Naive B cell (primary cell): ENCODE results near the gene LIMS2. TPM values are rescaled to one million over a fixed set of nuclear protein-coding genes. Genes with fewer than 3 reads are reported as not detected.

ENCODE experiments used
- ATAC-seq, 2 donors: fragments of 150-1000 bp; cut with Tn5 transposase; 2 replicates each; pipeline ENCODE4 v1.10.0; 2021; ENCODE audit warnings: low read depth in 2 of 2, mild to moderate bottlenecking in 2 of 2, moderate library complexity in 2 of 2
- DNase-seq: peaks from one replicate; pipeline ENCODE4 v3.0.0; 2022
- H3K27ac Mint-ChIP-seq, 6 donors: one replicate each; pipeline ENCODE4 v1.8.0; 2020 to 2022; ENCODE audit warnings: mild to moderate bottlenecking in 6 of 6, mixed read lengths in 6 of 6, moderate library complexity in 5 of 6, inconsistent platforms in 2 of 6
- H3K27me3 Mint-ChIP-seq, 3 donors: one replicate each; pipeline ENCODE4 v1.8.0; 2021 to 2022; ENCODE audit warnings: mixed read lengths in 3 of 3, mild to moderate bottlenecking in 1 of 3
- H3K36me3 Mint-ChIP-seq, 2 donors: one replicate each; pipeline ENCODE4 v1.8.0; 2020 to 2022; ENCODE audit warnings: mixed read lengths in 2 of 2, inconsistent platforms in 1 of 2, mild to moderate bottlenecking in 1 of 2
- H3K4me1 Mint-ChIP-seq, 3 donors: one replicate each; pipeline ENCODE4 v1.8.0; 2020 to 2022; ENCODE audit warnings: mixed read lengths in 3 of 3, inconsistent platforms in 1 of 3, mild to moderate bottlenecking in 1 of 3, moderate library complexity in 1 of 3
- H3K4me3 Mint-ChIP-seq, 8 donors: one replicate each; pipeline ENCODE4 v1.8.0; 2020 to 2022; ENCODE audit warnings: mild to moderate bottlenecking in 8 of 8, mixed read lengths in 8 of 8, moderate library complexity in 8 of 8, inconsistent platforms in 2 of 8
- H3K9me3 Mint-ChIP-seq, 7 donors: one replicate each; pipeline ENCODE4 v1.8.0; 2020 to 2022; ENCODE audit warnings: mixed read lengths in 7 of 7, mild to moderate bottlenecking in 5 of 7, inconsistent platforms in 2 of 7, moderate library complexity in 1 of 7
- polyA plus RNA-seq, 6 donors: library from polyadenylated mRNA; unstranded; fragments of 300-500 nt; fragmentation: Illumina TruSeq; gene quantifications; one replicate each; pipeline ENCODE4 v1.2.3, GENCODE V29; 2021; ENCODE audit warnings: low read depth in 6 of 6

Gene LIMS2
- polyA plus RNA-seq, 6 donors from 2014 or later = 11.2 to 60.4 (median 27.7) TPM

DNA sequence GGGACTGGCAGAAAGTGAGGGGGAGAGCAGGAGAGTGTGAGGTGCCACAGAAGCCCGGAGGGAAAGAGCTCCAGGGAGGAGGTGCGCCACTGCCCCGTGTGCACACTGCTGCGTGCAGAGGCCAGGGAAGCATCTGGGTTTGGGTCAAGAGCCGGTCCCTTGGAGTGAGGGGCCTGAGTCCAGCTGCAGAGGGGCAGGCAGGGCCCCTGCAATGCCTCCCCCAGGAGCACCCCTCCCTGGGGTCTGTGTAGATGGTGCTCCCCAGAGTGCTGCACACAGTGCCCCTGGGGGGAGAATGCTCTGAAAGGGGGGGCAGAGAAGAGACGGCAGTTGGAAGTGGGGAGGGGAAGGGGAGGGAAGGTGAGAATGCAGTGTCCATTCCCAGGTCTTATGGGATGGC, 3.7 kb upstream of the LIMS2 start:
- Mint-ChIP-seq H3K4me3 (no peak overlapping the region), H3K9me3 (no peaks in the 10 kb centered on the region), H3K4me1 (peaks cover 19 to 40% (median 20%) of the 10 kb centered on the region in 3 donors), H3K27me3 (peaks cover 20 to 50% (median 31%) of the 10 kb centered on the region in 3 donors), H3K36me3 (no peaks in the 10 kb centered on the region), H3K27ac (no peak overlapping the region)
- ATAC-seq (no peak), DNase-seq (no peak)

DNA sequence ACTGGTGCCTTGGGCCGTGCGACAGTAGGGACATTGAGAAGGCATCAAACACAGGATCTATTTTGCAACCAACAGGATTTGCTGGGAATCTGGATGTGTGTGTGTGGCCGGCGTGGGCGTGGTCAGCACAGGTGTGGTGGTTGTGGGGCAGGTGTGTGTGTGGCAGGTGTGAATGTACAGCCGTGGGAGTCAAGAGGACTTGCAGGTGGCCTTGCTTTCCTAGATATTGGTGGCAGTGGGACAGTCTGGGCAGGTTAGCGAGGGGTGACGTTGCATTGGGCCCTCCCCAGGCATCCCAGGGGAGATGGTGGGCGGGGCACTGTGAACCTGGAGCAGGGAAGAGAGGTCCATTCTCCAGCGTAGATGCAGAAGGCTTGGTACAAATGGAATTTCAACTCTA, 3.2 kb upstream of the LIMS2 start:
- Mint-ChIP-seq H3K4me3 (no peak overlapping the region), H3K4me1 (peaks cover 19 to 44% (median 21%) of the 10 kb centered on the region in 3 donors), H3K27ac (no peak overlapping the region), H3K36me3 (no peaks in the 10 kb centered on the region), H3K9me3 (no peaks in the 10 kb centered on the region), H3K27me3 (peaks cover 23 to 54% (median 36%) of the 10 kb centered on the region in 3 donors)
- no peak for ATAC-seq
- no peak for DNase-seq

DNA sequence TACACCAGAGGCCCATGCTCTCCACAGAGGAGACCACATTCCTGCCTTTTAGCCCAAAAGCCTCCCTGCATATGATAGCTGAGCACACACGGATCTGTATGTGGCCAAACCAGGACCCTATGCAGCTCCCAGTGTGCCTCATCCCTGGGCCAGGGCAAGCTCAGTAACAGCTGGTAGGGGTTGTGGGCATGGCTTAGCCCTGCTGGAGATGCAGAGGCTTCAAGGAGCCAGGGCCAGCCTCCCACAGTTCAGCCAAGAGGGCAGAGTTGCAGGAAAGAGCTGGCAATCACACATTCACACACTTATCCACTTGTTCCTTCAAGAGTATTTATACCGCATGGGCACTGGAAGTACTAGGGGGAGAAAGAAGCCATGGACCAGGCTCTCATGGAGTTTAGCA, 1.6 kb upstream of the LIMS2 start:
- peak overlapping the region in 2 of 8 donors; percentile 44 to 76 for H3K4me3 Mint-ChIP-seq
- H3K9me3 Mint-ChIP-seq = no peaks in the 10 kb centered on the region
- H3K4me1 Mint-ChIP-seq = peaks cover 19 to 41% (median 21%) of the 10 kb centered on the region in 3 donors
- DNase-seq = no peak
- no peak overlapping the region for H3K27ac Mint-ChIP-seq
- H3K36me3 Mint-ChIP-seq = no peaks in the 10 kb centered on the region
- ATAC-seq = no peak
- H3K27me3 Mint-ChIP-seq = peaks cover 34 to 70% (median 50%) of the 10 kb centered on the region in 3 donors

DNA sequence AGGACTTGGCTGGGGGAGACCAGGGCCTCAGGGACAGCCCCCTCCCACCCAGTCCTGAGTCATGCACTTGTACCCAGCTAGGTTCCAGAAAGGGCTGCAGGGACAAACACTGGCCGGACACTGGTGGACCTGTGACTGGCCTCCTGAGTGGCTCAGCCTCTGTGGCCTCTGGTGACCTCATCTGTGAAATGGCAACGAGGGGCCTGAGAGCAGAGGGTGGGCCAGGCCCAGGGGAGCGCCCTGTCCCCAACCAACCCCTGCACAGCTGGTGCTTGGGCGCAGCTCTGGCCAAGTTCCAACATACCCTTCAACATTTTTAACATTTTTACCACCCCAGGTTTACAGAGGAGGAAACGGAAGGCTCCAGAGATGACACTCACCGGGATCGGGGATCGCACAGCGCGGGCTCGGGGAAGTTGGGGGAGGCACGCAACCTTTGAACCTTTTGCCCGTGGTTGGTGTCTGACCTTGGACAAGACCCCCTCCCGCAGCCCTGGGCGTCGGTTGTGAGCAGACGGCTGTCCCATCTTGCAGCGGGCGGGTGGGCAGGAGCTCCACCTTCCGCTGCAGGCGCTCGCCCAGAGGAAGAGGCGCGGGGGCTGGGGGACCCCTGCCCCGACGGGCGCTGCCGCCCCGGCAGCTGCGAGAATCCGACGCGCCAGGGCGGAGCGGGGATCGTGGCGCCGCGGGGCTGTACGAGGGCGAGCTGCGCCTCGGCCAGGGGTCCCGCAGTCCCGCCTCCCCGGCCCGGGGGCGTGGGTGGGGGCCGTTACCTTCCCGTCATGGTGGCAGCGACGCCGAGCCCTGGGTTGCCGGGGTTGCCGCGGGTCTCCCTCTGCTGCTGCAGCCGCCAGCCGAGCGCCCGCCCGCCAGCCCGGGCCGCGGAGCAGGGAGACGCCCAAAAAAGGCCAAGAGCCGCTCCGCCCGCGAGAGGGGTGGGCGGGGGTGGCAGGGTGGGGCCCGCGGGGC, 805 bp downstream of the LIMS2 start:
- Mint-ChIP-seq H3K4me3 (peak overlapping the region; percentile 70 to 89 (median 84)), H3K27ac (peak overlapping the region in 3 of 6 donors; percentile 37 to 61 (median 59)), H3K36me3 (no peaks in the 10 kb centered on the region), H3K9me3 (peaks cover 0 to 2% (median 0%) of the 10 kb centered on the region in 7 donors), H3K4me1 (peaks cover 15 to 30% (median 15%) of the 10 kb centered on the region in 3 donors), H3K27me3 (peaks cover 30 to 75% (median 59%) of the 10 kb centered on the region in 3 donors)
- peak; percentile 70 to 72 for ATAC-seq
- peak; percentile 37 for DNase-seq

DNA sequence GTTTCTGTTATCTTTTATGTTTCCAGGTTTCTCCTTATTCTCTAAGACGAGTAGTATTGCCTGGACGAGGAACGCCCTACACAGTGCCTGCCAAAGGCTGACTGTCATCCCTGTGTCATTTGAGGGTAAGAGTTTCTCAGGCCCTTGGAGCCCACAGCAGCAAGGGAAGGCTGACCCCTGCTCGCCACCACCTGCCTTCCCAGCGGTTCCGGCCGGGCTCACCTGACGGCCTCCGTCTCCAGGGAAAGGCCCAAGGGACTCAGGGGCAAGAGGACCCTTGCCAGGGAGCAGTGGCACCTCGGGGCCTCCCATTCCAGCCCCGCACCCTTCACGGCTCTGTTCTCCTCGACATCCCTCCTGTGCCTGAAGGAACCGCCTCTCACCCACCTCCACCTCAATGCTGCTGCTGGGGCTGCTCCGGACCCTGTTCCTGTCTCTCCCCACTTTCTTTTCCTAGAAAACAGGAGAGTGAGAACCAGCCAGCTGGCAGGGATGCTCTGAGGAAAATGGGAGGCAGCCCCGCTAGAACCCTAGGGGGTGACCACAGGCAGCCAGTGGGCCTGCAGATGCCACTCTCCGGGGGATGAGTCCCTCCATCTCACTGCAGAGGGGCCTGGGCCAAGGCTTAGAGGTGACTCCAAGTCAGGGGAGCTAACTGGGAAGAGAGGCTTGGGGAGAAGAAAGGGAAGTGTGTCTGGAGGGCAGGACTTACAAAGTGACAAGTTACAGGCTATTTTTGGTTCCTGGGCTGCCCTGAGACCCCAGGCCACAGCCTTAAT, 1.9 kb downstream of the LIMS2 start:
- peak overlapping the region; percentile 70 to 89 (median 84) for H3K4me3 Mint-ChIP-seq
- no peaks in the 10 kb centered on the region for H3K36me3 Mint-ChIP-seq
- H3K27ac Mint-ChIP-seq = peak overlapping the region in 1 of 6 donors; percentile 42
- H3K9me3 Mint-ChIP-seq = peaks cover 0 to 2% (median 0%) of the 10 kb centered on the region in 7 donors
- no peak for ATAC-seq
- H3K27me3 Mint-ChIP-seq = peaks cover 35 to 69% (median 52%) of the 10 kb centered on the region in 3 donors
- H3K4me1 Mint-ChIP-seq = peaks cover 10 to 24% (median 12%) of the 10 kb centered on the region in 3 donors
- DNase-seq = no peak

DNA sequence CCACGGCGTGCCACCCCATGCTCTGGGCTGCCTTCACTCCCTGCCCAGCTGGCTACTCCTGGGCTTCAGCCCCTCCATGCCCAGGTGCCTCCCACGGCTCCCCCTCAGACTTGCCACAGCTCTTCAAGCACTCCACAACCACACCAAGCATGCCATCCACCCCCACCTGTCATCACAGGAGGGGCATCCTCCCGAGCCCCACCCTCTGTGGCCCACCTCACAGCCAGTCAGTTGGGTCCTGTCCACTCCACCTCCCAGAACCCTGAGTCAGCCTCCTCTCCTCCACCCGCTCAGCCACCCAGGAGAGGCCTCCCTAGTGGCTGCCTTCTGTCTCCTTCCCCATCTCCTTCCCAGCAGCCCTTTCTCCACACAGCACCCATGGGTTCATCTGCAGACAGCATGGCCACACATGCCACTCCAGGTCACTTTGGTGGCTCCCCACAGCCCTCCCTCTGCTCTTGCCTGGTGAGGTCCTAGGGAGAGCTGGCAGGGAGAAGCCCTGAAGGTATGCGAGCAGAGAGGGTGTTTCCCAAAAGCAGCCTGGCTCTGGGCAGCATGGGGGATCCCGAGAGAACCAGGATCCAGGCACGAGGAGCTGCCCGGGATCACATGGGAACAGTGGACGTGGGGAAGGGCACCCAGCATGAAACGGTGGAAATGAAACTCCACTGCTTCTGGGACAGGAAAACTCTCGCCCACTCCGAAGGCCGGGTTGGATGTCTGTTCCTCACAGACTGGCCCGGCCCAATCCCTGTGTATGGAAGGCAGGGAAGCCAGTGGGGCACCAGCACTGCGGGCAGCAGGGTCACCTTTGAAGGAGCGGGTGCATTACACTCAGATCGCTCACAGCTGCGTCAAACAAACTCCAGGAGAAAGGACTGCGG, 2.7 kb downstream of the LIMS2 start:
- no peak for ATAC-seq

DNA sequence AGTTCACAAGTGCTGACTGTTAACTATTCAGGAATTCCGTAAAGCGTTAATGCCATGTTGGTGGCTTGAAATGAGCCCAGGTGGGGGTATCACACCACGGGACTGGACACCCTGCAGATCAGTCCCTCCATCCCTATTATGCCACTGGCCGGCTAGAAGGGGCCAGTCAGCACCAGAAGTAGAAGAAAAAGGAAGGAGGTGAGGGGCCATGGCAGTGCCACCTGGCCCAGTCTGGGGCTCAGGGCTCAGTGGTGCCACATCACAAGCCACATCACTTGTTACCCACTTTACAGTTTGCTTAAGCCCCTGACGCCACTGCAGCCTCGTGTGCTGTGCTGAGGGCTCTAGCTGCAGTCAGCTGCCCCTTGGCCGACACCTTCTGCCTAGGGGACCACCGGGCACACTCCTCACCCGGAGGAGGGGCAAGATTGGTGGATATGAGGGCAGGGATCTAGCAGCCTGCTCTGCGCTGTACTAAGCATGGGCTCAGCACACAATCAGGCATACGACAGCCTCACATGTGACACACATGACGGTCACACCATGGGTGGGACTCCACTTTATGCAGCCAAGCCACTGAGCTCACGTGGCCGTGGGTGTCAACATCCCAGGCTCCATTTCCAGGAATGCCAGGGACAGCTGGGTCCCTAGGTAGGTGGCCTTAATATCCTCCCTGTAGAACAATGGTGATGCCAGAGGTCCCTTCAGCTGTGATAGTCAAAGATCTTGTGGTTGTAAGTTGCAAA, 3.6 kb downstream of the LIMS2 start:
- Mint-ChIP-seq H3K36me3 (no peaks in the 10 kb centered on the region), H3K4me1 (peaks cover 4 to 17% (median 12%) of the 10 kb centered on the region in 3 donors), H3K4me3 (peak overlapping the region in 1 of 8 donors; percentile 35), H3K9me3 (peaks cover 0 to 2% (median 0%) of the 10 kb centered on the region in 7 donors), H3K27ac (no peak overlapping the region), H3K27me3 (peaks cover 35 to 57% (median 38%) of the 10 kb centered on the region in 3 donors)
- ATAC-seq (no peak), DNase-seq (no peak)

More for the DNA sequence above, 2.7 kb downstream of the LIMS2 start:
- no peak overlapping the region for H3K27ac Mint-ChIP-seq
- H3K9me3 Mint-ChIP-seq = peaks cover 0 to 2% (median 0%) of the 10 kb centered on the region in 7 donors
- no peak for DNase-seq
- H3K36me3 Mint-ChIP-seq = no peaks in the 10 kb centered on the region
- H3K4me3 Mint-ChIP-seq = peak overlapping the region in 4 of 8 donors; percentile 36 to 69 (median 59)
- H3K27me3 Mint-ChIP-seq = peaks cover 30 to 61% (median 44%) of the 10 kb centered on the region in 3 donors
- peaks cover 4 to 17% (median 12%) of the 10 kb centered on the region in 3 donors for H3K4me1 Mint-ChIP-seq

DNA sequence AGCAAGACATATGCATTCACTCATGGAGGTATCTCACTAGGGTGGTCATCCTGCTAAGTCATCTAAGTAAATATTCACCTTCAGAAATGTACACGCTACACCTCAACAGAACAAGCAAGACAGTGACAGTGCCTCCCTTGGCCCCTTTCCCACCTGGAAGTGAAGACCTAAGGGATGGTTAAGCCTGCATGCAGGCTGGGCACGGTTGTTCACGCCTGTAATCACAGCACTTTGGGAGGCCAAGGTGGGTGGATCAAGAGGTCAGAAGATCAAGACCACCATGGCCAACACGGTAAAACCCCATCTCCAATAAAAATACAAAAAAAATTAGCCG, 4.4 kb downstream of the LIMS2 start:
- H3K4me3 Mint-ChIP-seq = peak overlapping the region in 1 of 8 donors; percentile 19
- peaks cover 4 to 15% (median 10%) of the 10 kb centered on the region in 3 donors for H3K4me1 Mint-ChIP-seq
- DNase-seq (no peak), ATAC-seq (no peak)
- H3K27me3 Mint-ChIP-seq = peaks cover 38 to 55% (median 43%) of the 10 kb centered on the region in 3 donors
- H3K27ac Mint-ChIP-seq = no peak overlapping the region
- no peaks in the 10 kb centered on the region for H3K36me3 Mint-ChIP-seq
- peaks cover 0 to 2% (median 0%) of the 10 kb centered on the region in 7 donors for H3K9me3 Mint-ChIP-seq

DNA sequence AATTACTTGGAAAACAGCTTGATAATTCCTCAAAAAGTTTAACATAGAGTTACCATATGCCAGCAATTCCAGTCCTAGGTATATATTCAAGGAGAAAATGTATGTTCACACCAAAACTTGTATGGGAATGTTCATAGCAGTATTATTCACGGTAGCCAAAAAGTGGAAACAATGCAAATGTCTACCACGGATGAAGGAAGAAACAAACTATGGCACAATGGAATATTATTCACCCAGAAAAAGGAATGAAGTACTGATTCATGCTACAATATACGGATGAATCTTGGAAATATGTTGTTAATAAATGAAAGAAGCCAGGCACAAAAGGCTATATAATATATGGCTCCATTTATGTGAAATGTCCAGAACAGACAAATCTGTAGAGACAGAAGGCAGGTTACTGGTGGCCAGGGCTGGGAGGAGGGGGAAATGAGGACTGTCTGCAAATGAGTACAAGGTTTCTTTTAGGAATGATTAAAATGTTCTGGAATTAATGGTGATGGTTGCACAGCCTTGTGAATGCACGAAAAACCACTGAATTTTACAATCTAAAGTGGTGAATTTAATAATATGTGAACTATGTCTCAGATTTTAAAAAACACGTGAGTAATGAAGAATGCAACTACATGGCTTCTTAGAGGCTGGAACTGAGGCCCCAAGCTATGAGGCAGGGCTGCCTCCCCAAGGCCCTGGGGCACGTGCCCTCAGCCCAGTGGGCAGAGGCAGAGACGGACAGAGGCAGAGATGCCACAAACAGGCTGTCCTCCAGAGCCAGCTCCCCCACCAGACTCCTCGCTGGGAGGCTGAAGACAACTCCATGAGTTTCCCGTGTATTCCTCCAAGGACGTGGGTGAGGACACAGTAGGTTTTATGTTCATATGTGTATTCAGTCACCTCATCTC, 5.0 kb downstream of the LIMS2 start:
- Mint-ChIP-seq H3K27ac (no peak overlapping the region), H3K4me1 (peaks cover 4 to 11% (median 6%) of the 10 kb centered on the region in 3 donors), H3K36me3 (no peaks in the 10 kb centered on the region), H3K9me3 (peaks cover 0 to 2% (median 0%) of the 10 kb centered on the region in 7 donors), H3K4me3 (no peak overlapping the region), H3K27me3 (peaks cover 40 to 55% (median 49%) of the 10 kb centered on the region in 3 donors)
- DNase-seq (no peak), ATAC-seq (no peak)

DNA sequence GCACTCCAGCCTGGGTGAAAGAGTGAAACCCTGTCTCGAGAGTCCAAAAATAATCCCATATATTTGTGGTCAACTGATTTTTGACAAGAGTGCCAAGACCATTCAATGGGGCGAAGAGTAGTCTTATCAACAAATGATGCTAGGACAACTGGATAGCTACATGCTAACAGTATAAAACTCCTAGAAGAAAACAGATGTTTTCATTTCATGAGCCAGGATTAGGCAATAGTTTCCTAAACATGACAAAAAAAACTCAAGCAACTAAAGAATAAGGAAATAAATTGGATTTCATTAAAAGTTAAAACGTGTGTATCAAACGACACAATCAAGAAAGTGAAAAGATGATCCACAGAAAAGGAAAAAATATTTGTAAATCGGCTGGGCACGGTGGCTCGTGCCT, 6.3 kb downstream of the LIMS2 start:
- Mint-ChIP-seq H3K4me3 (no peak overlapping the region), H3K27ac (no peak overlapping the region), H3K36me3 (no peaks in the 10 kb centered on the region), H3K4me1 (peaks cover 0 to 5% (median 2%) of the 10 kb centered on the region in 3 donors), H3K9me3 (peaks cover 0 to 2% (median 0%) of the 10 kb centered on the region in 7 donors), H3K27me3 (peaks cover 45 to 60% (median 45%) of the 10 kb centered on the region in 3 donors)
- no peak for ATAC-seq
- DNase-seq = no peak

DNA sequence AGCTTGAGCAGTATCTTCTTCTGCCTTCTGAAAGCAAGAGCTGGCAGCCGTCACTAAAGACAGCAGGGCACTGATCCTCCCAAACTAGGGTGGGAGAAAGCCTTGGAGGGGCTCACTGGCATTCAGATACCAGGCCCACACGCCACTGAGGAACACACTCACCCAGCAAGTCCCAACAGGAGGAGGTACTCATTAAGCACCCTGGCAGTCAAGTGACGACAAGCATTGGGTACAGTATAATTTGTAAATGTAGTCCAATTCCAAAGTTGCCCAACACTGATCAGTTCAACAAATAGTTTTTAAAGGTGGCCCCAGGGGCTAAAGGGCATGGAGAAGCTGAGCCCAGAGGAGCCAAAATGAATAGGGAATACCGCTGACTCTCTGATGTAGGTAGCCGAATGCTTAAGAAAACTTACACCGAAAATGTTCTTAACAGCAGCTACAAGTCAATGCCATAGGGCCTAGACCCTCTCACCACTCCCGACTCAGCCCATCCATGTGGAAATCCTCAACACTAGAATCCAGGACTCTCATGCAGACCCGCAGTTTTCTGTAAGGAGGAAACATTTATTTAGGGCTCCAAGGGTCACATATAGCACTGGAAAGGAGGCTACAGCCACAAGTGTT, 9.9 kb downstream of the LIMS2 start:
- no peak for DNase-seq
- Mint-ChIP-seq H3K9me3 (peaks cover 0 to 1% (median 0%) of the 10 kb centered on the region in 7 donors), H3K27ac (no peak overlapping the region), H3K27me3 (peaks cover 35 to 50% (median 46%) of the 10 kb centered on the region in 3 donors), H3K4me1 (peaks cover 5 to 6% (median 6%) of the 10 kb centered on the region in 3 donors), H3K36me3 (peaks cover 0 to 7% of the 10 kb centered on the region in 2 donors), H3K4me3 (no peak overlapping the region)
- ATAC-seq = no peak
